Activated B cell treated with CpG ODN at 0.5 μM for 24 hours (primary cell): Measurements from ENCODE around the gene WDR88. TPM values are rescaled to one million over a fixed set of nuclear protein-coding genes. Genes with fewer than 3 reads are reported as not detected.
"Not testable (repeated sequence)": the region's sequence is repeated elsewhere in the genome, so short reads cannot be mapped to it uniquely, and the experiment has no call there.

Experiments used
- ATAC-seq: fragments of 200-7000 bp; cut with Tn5 transposase; one replicate; pipeline ENCODE4 v1.10.0; 2021; ENCODE audit warnings: low read depth, mild to moderate bottlenecking, moderate library complexity
- CTCF ChIA-PET: fragments of 350-600 bp; sonication (Branson Sonifier 250); formaldehyde crosslinking; loops from one replicate; lab custom pipeline; 2021; ENCODE audit warnings: antibody characterized with exemption; lab: Charles Lee
- POLR2A ChIA-PET: fragments of 350-600 bp; sonication (Branson Sonifier 250); formaldehyde crosslinking; loops from one replicate; lab custom pipeline; 2021; ENCODE audit warnings: antibody characterized with exemption; lab: Charles Lee
- DNase-seq: peaks from one replicate; pipeline ENCODE4 v3.0.0; 2022
- H3K27ac Mint-ChIP-seq: one replicate; pipeline ENCODE4 v1.8.0; 2020; ENCODE audit warnings: mixed read lengths
- H3K27me3 Mint-ChIP-seq: one replicate; pipeline ENCODE4 v1.8.0; 2021; ENCODE audit warnings: mixed read lengths
- H3K36me3 Mint-ChIP-seq: one replicate; pipeline ENCODE4 v1.8.0; 2021; ENCODE audit warnings: low read depth, mixed read lengths
- H3K4me1 Mint-ChIP-seq: one replicate; pipeline ENCODE4 v1.8.0; 2021; ENCODE audit warnings: mixed read lengths
- H3K4me3 Mint-ChIP-seq: one replicate; pipeline ENCODE4 v1.8.0; 2020; ENCODE audit warnings: mild to moderate bottlenecking, mixed read lengths
- H3K9me3 Mint-ChIP-seq: one replicate; pipeline ENCODE4 v1.8.0; 2020; ENCODE audit warnings: mixed read lengths
- intact Hi-C: fragments of 100-400 bp; cut with micrococcal nuclease; formaldehyde crosslinking; loops from one replicate; pipeline ENCODE4 v1.15.1; 2024
- total RNA-seq: library from RNA; stranded (reverse); gene quantifications from 2 replicates; pipeline ENCODE4 v1.2.3, GENCODE V29; 2022
- TF ChIP-seq, protein P1 (sequence below): fragments of 200-600 bp; IDR thresholded peaks from one replicate; pipeline ENCODE4 v1.8.0; 2022; ENCODE audit warnings: antibody characterized with exemption, mild to moderate bottlenecking

The WDR88 gene
- total RNA-seq, 1 donor from 2014 or later: 0.51 TPM

DNA sequence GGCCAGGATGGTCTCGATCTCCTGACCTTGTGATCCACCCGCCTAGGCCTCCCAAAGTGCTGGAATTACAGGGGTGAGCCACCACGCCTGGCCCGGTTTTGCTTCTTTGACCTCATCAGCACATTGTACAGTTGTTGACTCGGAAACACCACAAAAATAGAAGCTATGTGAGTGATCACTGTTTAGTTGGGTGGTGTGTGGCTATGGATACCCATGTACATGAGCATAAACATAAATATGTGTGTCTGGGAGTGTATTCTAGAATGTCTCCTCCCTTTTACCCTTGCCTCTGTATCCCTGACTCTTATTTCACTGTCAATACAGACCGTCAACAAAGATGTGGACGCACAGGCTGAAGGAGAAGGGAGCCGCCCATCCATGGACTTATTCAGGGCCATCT lies 14.4 kb upstream of the WDR88 start:
- Mint-ChIP-seq H3K36me3 (peaks cover 68% of the 10 kb centered on the region), H3K4me3 (no peak overlapping the region)
- ATAC-seq: no peak

DNA sequence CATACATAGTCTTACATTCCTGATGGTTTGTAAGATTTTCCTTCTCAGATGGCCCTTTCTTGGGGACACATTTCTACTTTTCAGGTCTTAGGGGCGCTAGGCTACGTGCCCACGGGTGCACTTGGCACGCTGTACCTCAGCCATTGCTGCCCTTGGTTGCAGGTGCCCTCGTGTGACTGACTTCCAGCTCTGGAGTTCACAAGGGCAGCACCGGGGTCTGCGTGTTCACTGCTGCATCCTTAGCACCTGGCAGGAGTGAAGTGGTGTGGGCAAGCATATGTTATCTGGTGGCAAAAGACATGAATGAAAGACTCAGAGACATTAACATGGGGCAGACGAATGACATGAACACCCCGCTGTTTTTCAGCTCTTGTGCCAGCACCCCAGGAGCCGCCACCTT lies 13.3 kb upstream of the WDR88 start:
- ChIA-PET CTCF (interaction anchor here (1.4 kb wide), 1 partner anchor 143 kb away, joined by 7 read pairs; no protein-coding TSS in a partner anchor), POLR2A (interaction anchor here (0.5 kb wide), 1 partner anchor 142 kb away, joined by 4 read pairs; no protein-coding TSS in a partner anchor)
- intact Hi-C loops: no loop called here
- H3K27me3 Mint-ChIP-seq: no peaks in the 10 kb centered on the region
- peaks cover 60% of the 10 kb centered on the region for H3K36me3 Mint-ChIP-seq
- no peaks in the 10 kb centered on the region for H3K4me1 Mint-ChIP-seq
- no peak overlapping the region for H3K27ac Mint-ChIP-seq
- TF ChIP-seq, protein P1, sequence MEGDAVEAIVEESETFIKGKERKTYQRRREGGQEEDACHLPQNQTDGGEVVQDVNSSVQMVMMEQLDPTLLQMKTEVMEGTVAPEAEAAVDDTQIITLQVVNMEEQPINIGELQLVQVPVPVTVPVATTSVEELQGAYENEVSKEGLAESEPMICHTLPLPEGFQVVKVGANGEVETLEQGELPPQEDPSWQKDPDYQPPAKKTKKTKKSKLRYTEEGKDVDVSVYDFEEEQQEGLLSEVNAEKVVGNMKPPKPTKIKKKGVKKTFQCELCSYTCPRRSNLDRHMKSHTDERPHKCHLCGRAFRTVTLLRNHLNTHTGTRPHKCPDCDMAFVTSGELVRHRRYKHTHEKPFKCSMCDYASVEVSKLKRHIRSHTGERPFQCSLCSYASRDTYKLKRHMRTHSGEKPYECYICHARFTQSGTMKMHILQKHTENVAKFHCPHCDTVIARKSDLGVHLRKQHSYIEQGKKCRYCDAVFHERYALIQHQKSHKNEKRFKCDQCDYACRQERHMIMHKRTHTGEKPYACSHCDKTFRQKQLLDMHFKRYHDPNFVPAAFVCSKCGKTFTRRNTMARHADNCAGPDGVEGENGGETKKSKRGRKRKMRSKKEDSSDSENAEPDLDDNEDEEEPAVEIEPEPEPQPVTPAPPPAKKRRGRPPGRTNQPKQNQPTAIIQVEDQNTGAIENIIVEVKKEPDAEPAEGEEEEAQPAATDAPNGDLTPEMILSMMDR: no peak
- ATAC-seq (no peak), DNase-seq (no peak)
- no peaks in the 10 kb centered on the region for H3K9me3 Mint-ChIP-seq
- no peak overlapping the region for H3K4me3 Mint-ChIP-seq

More for the DNA sequence above, 14.4 kb upstream of the WDR88 start:
- no peaks in the 10 kb centered on the region for H3K9me3 Mint-ChIP-seq
- no peak for DNase-seq
- H3K27ac Mint-ChIP-seq: no peak overlapping the region
- CTCF ChIA-PET: no interaction called here
- TF ChIP-seq, protein P1: no peak
- no peaks in the 10 kb centered on the region for H3K27me3 Mint-ChIP-seq
- intact Hi-C loops: no loop called here
- POLR2A ChIA-PET: no interaction called here
- H3K4me1 Mint-ChIP-seq: no peaks in the 10 kb centered on the region

DNA sequence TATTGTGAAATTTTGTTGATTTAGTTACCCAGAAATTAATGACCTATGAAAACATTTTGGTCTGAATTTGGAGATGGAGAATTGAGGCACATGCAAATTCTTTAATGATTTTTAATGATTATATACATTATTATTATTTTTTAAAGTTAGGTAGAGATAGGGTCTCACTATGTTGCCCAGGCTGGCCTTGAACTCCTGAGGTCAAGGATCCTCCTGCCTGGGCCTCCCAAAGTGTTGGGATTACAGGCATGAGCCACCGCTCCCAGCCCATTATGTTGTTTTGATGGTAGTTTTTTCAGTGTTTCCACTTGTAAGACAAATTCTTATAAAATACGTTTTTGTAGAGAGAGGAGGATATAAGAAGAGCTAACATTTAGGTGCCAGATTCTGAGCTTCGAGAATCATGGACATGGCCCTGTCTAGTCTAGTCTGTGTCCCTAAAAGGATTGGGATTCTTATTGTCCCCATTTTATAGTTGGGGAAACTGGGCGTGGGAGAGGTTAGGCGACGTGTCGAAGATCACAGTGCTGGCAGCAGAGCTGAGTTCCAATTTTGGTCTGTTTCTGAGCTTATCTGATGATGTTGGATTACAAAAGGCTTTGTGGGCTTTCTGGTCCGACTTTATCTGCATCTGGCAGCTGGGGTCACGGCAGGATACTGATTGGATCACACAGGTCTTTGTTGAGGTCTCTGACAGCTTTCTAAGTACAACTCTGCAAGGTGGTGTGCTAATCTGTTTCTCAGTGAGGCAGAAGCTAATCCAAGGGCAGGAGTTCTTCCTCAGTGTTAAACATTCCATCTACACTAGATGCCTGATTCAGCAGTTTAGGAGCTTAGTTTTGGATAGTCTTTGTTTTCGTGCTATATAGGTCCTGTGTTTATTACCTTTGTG lies 7.5 kb upstream of the WDR88 start:
- DNase-seq: no peak
- Mint-ChIP-seq H3K4me3 (no peak overlapping the region), H3K9me3 (no peaks in the 10 kb centered on the region), H3K36me3 (peaks cover 52% of the 10 kb centered on the region), H3K27me3 (no peaks in the 10 kb centered on the region), H3K27ac (no peak overlapping the region), H3K4me1 (peaks cover 3% of the 10 kb centered on the region)
- TF ChIP-seq, protein P1: no peak
- ChIA-PET CTCF (interaction anchor here (1.3 to 2.1 kb wide), 4 partner anchors 51 to 282 kb away, joined by 3 to 11 read pairs (median 6); no protein-coding TSS in a partner anchor), POLR2A (no interaction called here)
- ATAC-seq: no peak
- intact Hi-C loops: no loop called here

DNA sequence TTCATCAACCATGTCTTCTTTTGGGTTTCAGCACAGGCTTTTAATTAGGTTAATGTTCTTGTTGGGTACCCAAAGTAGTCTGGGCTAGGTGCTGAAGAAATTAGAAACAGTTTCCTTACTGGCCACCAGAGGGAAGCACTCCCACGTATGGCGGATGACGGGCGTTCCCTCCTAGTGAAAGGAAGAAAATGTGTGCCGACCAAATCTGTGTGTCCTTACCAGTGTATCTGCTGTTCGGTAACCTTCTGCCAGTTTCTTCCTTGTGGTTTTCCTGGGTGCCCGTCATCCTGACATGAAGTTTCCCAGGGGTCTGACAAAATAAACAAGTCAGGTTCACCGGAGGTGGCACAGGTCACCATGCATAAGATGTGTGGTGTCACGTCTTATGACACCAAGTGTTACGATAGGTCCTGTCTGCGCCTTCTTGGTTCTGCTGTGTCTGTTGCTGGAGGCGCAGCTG lies 6.0 kb upstream of the WDR88 start:
- TF ChIP-seq, protein P1: no peak
- ChIA-PET POLR2A (no interaction called here), CTCF (interaction anchor here (1.5 to 2.1 kb wide), 4 partner anchors 50 to 281 kb away, joined by 4 to 15 read pairs (median 10); no protein-coding TSS in a partner anchor)
- peak; percentile 87 for ATAC-seq
- no peaks in the 10 kb centered on the region for H3K9me3 Mint-ChIP-seq
- H3K36me3 Mint-ChIP-seq: peaks cover 63% of the 10 kb centered on the region
- H3K27ac Mint-ChIP-seq: no peak overlapping the region
- H3K27me3 Mint-ChIP-seq: no peaks in the 10 kb centered on the region
- peak; percentile 21 for DNase-seq
- H3K4me3 Mint-ChIP-seq: no peak overlapping the region
- peaks cover 3% of the 10 kb centered on the region for H3K4me1 Mint-ChIP-seq
- intact Hi-C loops: loop anchor here (1.0 kb wide), 1 partner anchor 58 kb away; no protein-coding TSS in a partner anchor

DNA sequence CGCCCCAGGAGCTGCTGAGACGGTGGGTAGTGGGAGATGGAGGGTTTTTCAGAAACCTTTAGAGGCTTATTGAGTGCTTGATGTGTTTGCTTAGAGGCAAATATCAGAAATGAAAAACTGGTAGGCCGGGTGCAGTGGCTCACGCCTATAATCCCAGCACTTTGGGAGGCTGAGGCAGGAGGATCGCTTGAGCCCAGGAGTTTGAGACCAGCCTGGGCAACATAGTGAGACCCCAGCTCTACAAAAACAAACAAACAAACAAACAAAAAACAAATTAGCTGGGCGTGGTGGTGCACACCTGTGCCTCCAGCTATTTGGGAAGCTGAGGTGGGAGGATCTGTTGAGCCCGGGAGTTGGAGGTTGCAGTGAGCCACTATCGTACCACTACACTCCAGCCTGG lies 5.2 kb upstream of the WDR88 start:
- intact Hi-C loops: loop anchor here (1.0 kb wide), 1 partner anchor 58 kb away; no protein-coding TSS in a partner anchor
- H3K27ac Mint-ChIP-seq, POLR2A ChIA-PET, H3K4me3 Mint-ChIP-seq, H3K9me3 Mint-ChIP-seq, H3K4me1 Mint-ChIP-seq, DNase-seq, H3K27me3 Mint-ChIP-seq, ATAC-seq: not testable (repeated sequence)
- CTCF ChIA-PET: interaction anchor here (0.9 to 1.7 kb wide), 2 partner anchors 58 to 109 kb away, joined by 3 to 15 read pairs; no protein-coding TSS in a partner anchor
- H3K36me3 Mint-ChIP-seq: peaks cover 61% of the 10 kb centered on the region
